Panc1 (cell line): ENCODE results near the gene ANKRD10. TPM values are rescaled to one million over a fixed set of nuclear protein-coding genes. Genes with fewer than 3 reads are reported as not detected.

Experiments
- ATAC-seq: fragments of 200-7000 bp; cut with Tn5 transposase; 2 replicates; pipeline ENCODE4 v1.9.1; 2020; ENCODE audit warnings: mild to moderate bottlenecking, moderate library complexity
- BruUV-seq: library from RNA; stranded (reverse); fragments of 400-500 nt; replicated peaks from 2 replicates; lab custom pipeline; 2021; lab: Mats Ljungman, UMichigan
- CTCF ChIA-PET: fragments of 300-600 bp; sonication (Branson Sonifier 250); formaldehyde crosslinking; loops from one replicate; lab custom pipeline; 2022; ENCODE audit warnings: antibody characterized with exemption; lab: Charles Lee
- POLR2A ChIA-PET: fragments of 300-600 bp; sonication (Branson Sonifier 250); formaldehyde crosslinking; loops from one replicate; lab custom pipeline; 2022; ENCODE audit warnings: antibody characterized with exemption; lab: Charles Lee
- DNase-seq: peaks from one replicate; pipeline ENCODE4 v3.0.0-alpha.2; 2010; ENCODE audit warnings: low read depth, low spot score
- H3K27ac ChIP-seq: 2 replicates; pipeline ENCODE4 v1.5.1; 2011; ENCODE audit warnings: mild to moderate bottlenecking, low read length, inconsistent platforms
- H3K27me3 ChIP-seq: fragments of 200-500 bp; sonication (Bioruptor generic); 2 replicates; pipeline ENCODE4 v1.6.0; 2014; ENCODE audit warnings: low read length, inconsistent platforms; ENCODE audit not compliant: control insufficient read depth, insufficient read depth
- H3K36me3 ChIP-seq: fragments of 200-500 bp; sonication (Bioruptor generic); 2 replicates; pipeline ENCODE4 v1.5.1; 2014; ENCODE audit warnings: inconsistent platforms, mild to moderate bottlenecking, low read length, moderate library complexity; ENCODE audit not compliant: control insufficient read depth, insufficient read depth
- H3K4me1 ChIP-seq: 2 replicates; pipeline ENCODE4 v1.5.1; 2011; ENCODE audit warnings: inconsistent platforms, mild to moderate bottlenecking, low read length, moderate library complexity; ENCODE audit not compliant: control insufficient read depth, insufficient read depth
- H3K4me3 ChIP-seq, 2 experiments: 2 replicates each; pipeline ENCODE4 v1.5.1; 2011 to 2012; ENCODE audit warnings: low read depth in 2 of 2, low read length in 2 of 2, mild to moderate bottlenecking in 2 of 2, inconsistent platforms in 1 of 2, moderate library complexity in 1 of 2
- H3K9me3 ChIP-seq: fragments of 200-500 bp; sonication (Bioruptor generic); 2 replicates; pipeline ENCODE4 v1.5.1; 2014; ENCODE audit warnings: low read depth, mild to moderate bottlenecking, inconsistent platforms, low read length, moderate library complexity; ENCODE audit not compliant: control insufficient read depth, insufficient read depth
- POLR2AphosphoS5 ChIP-seq: IDR thresholded peaks from 2 replicates; pipeline ENCODE4 v1.6.1; 2012; ENCODE audit warnings: mild to moderate bottlenecking, low read depth, low read length, moderate library complexity
- SIN3A ChIP-seq: IDR thresholded peaks from 2 replicates; pipeline ENCODE4 v1.6.1; 2012; ENCODE audit warnings: low read depth, mild to moderate bottlenecking, low read length, moderate library complexity, borderline replicate concordance; ENCODE audit not compliant: insufficient read depth
- TCF7L2 ChIP-seq: IDR thresholded peaks from 2 replicates; pipeline ENCODE4 v1.6.1; 2011; ENCODE audit warnings: mild to moderate bottlenecking, low read depth, low read length, inconsistent platforms
- in situ Hi-C: cut with HindIII; loops from 2 replicates; pipeline ENCODE4 v1.10.0; 2016; ENCODE audit warnings: low sequenced_read_pairs, low pct_unique_long_range_greater_than_20kb
- intact Hi-C: fragments of 100-400 bp; cut with micrococcal nuclease; formaldehyde crosslinking; loops from one replicate; pipeline ENCODE4 v1.10.0; 2022; ENCODE audit not compliant: unreplicated experiment
- total RNA-seq: library from RNA; stranded (reverse); gene quantifications from one replicate; pipeline ENCODE4 v1.2.1, GENCODE V29; 2021; ENCODE audit not compliant: unreplicated experiment
- TF ChIP-seq, protein P1 (sequence below): fragments of 450-650 bp; IDR thresholded peaks from 2 replicates; pipeline ENCODE4 v1.5.1; 2017; ENCODE audit warnings: mild to moderate bottlenecking
- TF ChIP-seq, protein P2 (sequence below), 2 experiments: IDR thresholded peaks; 2 replicates each; pipeline ENCODE4 v1.6.1; 2011 to 2012; ENCODE audit warnings: low read depth in 2 of 2, control low read depth in 1 of 2, low read length in 1 of 2, mild to moderate bottlenecking in 1 of 2, moderate library complexity in 1 of 2; ENCODE audit not compliant: insufficient read depth in 1 of 2

The ANKRD10 gene
- total RNA-seq, 1 experiment from 2014 or later: 76.8 TPM

- Histone ChIP-seq H3K4me1 (no peaks in the 10 kb centered on the region), H3K36me3 (no peaks in the 10 kb centered on the region), H3K9me3 (no peaks in the 10 kb centered on the region), H3K27me3 (no peaks in the 10 kb centered on the region), H3K27ac (no peak overlapping the region), H3K4me3 (no peak overlapping the region)
- ATAC-seq (no peak), DNase-seq (no peak)
- CTCF ChIA-PET: interaction anchor here (0.7 kb wide), 1 partner anchor 87 kb away, joined by 3 read pairs; no protein-coding TSS in a partner anchor
- POLR2A ChIA-PET: no interaction called here
- in situ Hi-C loops (no loop called here), intact Hi-C loops (no loop called here)
- BruUV-seq: no TSS peak
- TF ChIP-seq SIN3A (no peak), TCF7L2 (no peak), POLR2AphosphoS5 (no peak)
- TF ChIP-seq, protein P1, sequence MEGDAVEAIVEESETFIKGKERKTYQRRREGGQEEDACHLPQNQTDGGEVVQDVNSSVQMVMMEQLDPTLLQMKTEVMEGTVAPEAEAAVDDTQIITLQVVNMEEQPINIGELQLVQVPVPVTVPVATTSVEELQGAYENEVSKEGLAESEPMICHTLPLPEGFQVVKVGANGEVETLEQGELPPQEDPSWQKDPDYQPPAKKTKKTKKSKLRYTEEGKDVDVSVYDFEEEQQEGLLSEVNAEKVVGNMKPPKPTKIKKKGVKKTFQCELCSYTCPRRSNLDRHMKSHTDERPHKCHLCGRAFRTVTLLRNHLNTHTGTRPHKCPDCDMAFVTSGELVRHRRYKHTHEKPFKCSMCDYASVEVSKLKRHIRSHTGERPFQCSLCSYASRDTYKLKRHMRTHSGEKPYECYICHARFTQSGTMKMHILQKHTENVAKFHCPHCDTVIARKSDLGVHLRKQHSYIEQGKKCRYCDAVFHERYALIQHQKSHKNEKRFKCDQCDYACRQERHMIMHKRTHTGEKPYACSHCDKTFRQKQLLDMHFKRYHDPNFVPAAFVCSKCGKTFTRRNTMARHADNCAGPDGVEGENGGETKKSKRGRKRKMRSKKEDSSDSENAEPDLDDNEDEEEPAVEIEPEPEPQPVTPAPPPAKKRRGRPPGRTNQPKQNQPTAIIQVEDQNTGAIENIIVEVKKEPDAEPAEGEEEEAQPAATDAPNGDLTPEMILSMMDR: no peak
- TF ChIP-seq, protein P2, sequence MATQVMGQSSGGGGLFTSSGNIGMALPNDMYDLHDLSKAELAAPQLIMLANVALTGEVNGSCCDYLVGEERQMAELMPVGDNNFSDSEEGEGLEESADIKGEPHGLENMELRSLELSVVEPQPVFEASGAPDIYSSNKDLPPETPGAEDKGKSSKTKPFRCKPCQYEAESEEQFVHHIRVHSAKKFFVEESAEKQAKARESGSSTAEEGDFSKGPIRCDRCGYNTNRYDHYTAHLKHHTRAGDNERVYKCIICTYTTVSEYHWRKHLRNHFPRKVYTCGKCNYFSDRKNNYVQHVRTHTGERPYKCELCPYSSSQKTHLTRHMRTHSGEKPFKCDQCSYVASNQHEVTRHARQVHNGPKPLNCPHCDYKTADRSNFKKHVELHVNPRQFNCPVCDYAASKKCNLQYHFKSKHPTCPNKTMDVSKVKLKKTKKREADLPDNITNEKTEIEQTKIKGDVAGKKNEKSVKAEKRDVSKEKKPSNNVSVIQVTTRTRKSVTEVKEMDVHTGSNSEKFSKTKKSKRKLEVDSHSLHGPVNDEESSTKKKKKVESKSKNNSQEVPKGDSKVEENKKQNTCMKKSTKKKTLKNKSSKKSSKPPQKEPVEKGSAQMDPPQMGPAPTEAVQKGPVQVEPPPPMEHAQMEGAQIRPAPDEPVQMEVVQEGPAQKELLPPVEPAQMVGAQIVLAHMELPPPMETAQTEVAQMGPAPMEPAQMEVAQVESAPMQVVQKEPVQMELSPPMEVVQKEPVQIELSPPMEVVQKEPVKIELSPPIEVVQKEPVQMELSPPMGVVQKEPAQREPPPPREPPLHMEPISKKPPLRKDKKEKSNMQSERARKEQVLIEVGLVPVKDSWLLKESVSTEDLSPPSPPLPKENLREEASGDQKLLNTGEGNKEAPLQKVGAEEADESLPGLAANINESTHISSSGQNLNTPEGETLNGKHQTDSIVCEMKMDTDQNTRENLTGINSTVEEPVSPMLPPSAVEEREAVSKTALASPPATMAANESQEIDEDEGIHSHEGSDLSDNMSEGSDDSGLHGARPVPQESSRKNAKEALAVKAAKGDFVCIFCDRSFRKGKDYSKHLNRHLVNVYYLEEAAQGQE (IDR thresholded peaks at IDR 0.05; ENCODE audit: insufficient read depth in 1 of 2, low read depth in 2 of 2, low read length in 1 of 2): no peak
Observed at GRCh38 chr13:110841406-110841805, 73.5 kb downstream of the ANKRD10 start.

DNA sequence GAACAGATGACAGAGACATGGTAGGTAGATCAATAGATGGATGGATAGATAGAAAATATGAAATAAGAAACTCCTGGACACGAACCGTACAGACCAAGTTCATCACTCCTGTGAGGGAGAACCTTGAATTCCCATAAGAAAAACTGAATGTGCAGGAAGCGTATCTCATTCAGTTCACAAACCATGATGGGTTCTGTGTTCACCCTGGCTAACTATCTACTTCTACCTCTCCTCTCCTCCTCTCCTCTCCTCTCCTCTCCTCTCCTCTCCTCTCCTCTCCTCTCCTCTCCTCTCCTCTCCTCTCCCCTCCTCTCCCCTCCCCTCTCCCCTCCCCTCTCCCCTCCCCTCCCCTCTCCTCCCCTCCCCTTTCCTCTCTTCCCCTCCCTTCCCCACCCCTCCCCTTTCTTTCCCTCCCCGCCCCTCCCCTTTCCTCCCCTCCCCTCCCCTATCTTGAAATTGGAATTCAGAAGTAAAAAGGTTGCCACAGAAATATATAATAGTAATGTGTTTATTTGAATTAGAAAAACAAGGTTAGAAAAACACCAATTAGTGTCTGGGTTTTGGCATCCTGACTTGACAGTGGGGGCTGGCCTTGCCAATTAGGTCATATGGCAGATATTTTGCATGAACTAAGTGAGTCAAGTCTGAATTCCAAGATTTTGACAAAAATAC is 75.9 kb downstream of the ANKRD10 start:
- DNase-seq: no peak
- CTCF ChIA-PET: no interaction called here
- intact Hi-C loops: no loop called here

More for the DNA sequence above, 75.9 kb downstream of the ANKRD10 start:
- Histone ChIP-seq H3K36me3 (no peaks in the 10 kb centered on the region), H3K9me3 (no peaks in the 10 kb centered on the region), H3K4me3 (no peak overlapping the region), H3K27me3 (no peaks in the 10 kb centered on the region), H3K4me1 (no peaks in the 10 kb centered on the region), H3K27ac (no peak overlapping the region)
- no TSS peak for BruUV-seq
- POLR2A ChIA-PET: no interaction called here
- in situ Hi-C loops: no loop called here
- no peak for ATAC-seq
- TF ChIP-seq POLR2AphosphoS5 (no peak), SIN3A (no peak), TCF7L2 (no peak)
- TF ChIP-seq, protein P1: no peak
- TF ChIP-seq, protein P2 (IDR thresholded peaks at IDR 0.05; ENCODE audit: insufficient read depth in 1 of 2, low read depth in 2 of 2, low read length in 1 of 2): no peak
